Brain pericyte (primary cell): ENCODE measurements around the gene NEO1.
"Not testable (repeated sequence)": the region's sequence is repeated elsewhere in the genome, so short reads cannot be mapped to it uniquely, and the experiment has no call there.

Experiments used
- DNase-seq: peaks from one replicate; pipeline ENCODE4 v3.0.0-alpha.2; 2012; ENCODE audit warnings: low read depth, low spot score

NEO1 gene

DNA sequence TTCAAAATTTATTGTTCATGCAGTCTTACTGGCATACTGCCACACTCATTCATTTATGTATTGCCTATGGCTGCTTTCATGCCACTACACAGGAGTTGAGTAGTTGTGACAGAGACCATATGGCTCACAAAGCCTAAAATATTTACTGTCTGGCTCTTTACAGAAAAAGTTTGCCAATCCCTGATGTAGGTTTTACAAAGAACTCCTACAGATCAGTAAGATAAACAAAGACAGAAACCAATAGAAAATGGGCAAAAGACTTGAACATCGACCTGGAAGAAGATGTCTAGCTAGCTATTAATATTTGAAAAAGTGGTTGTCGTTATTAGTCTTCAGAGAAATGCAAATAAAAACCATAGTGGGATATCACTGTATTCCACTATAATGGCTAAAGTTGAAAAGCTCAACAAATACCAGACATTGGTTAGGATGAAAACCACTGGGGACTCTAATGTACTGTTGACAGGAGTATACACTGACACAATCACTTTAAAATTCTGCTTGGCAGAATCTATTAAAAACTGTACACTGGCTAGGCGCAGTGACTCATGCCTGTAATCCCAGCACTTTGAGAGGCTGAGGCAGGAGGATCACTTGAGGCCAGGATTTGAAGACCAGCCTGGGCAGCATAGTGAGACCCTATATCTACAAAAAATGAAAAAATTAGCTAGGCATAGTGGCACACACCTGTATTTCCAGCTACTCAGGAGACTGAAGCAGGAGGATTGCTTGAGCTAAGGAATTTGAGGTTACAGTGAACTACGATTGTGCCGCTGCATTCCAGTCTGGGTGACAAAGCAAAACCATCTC, 87.7 kb downstream of the NEO1 start:
- DNase-seq, result no peak

- no peak for DNase-seq
Measured at GRCh38 chr15:73141216-73141900, 89.1 kb downstream of the NEO1 start.

DNA sequence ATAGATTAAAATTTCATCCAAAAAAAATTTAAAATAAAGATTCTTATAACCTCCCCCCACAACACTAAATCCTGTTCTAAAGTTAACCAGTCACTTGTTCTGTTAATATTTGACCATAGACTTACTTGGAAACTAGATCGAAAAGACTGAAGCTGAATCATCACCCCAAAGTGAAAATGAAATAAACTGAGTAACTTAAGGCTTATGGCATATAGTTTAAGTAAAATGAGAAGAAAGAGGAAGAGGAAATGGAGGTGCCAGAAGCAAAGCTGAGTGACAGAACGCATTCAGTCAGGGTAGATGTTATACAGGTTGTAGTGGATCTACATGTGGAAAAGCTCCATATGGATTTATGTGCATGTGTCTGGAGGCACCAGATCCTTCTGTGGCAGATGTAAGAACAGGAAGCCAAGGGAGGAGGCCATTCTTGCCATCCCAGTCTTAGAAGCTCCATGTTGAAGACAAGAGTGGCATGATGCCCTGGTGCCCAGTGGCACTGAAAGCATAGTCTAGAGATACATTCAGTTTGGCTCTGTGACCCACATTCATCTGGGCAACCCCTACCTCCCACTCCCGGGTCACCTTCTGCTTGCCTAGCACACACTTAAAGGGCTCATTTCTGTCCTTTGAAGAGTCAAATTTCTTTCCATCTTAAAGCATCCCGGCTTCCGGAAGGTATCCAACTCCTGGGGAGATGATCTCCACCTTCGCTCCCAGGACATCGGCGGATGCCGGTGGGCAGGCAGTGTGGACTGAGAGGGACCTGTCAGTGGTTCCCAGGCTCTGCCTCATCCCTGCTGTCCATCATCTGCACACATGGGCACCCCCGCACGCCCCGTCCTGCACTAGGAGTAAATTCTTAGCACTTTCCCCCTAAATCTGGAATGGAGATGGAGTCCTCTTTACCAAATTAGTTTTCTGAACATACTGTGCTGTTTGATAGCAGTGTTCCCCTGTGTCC, 90.8 kb downstream of the NEO1 start:
- DNase-seq, result no peak

DNA sequence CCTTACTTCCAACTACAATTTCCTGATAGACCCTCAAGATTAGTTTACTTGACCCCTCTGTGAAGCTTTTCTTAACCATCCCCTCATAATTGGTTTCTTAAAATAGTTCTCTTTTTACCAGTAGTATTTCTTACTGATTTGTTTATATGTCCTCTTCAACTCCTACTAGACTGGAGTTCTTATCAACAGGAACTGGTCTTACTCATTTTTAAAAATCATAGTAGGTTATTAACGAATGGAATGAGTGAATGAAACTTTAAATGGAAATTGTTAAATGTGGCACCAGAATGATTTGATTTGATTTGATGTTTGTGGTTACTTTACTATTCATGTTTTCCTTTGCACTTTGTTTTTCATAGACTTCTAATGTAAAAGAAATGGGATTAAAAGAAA, 91.5 kb downstream of the NEO1 start:
- DNase-seq, result no peak

- no peak for DNase-seq
Measured at GRCh38 chr15:73146419-73146818, 94.2 kb downstream of the NEO1 start.

GRCh38 chr15:73150831-73151230, 98.6 kb downstream of the NEO1 start:
- no peak for DNase-seq

- DNase-seq, result no peak
Measured at GRCh38 chr15:73153024-73153423, 100.8 kb downstream of the NEO1 start.

DNA sequence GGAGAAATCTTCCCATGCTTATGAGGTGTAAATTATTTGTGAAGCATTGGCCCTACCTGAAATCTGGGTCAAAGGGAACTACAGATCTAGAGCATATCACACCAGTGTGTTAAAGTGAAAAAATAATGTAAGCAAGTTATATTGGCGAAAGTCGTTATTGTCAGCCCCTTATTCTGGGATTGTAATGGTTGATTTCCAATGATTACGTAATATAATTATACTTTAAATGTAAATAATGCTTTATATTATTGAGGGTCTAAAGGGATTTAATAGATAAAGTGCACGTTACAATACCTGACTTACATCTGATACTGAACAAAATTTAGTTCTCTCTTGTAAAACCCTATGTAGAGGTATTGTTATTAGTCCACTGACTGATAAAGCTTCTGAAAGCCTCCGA, 101.2 kb downstream of the NEO1 start:
- no peak for DNase-seq

DNA sequence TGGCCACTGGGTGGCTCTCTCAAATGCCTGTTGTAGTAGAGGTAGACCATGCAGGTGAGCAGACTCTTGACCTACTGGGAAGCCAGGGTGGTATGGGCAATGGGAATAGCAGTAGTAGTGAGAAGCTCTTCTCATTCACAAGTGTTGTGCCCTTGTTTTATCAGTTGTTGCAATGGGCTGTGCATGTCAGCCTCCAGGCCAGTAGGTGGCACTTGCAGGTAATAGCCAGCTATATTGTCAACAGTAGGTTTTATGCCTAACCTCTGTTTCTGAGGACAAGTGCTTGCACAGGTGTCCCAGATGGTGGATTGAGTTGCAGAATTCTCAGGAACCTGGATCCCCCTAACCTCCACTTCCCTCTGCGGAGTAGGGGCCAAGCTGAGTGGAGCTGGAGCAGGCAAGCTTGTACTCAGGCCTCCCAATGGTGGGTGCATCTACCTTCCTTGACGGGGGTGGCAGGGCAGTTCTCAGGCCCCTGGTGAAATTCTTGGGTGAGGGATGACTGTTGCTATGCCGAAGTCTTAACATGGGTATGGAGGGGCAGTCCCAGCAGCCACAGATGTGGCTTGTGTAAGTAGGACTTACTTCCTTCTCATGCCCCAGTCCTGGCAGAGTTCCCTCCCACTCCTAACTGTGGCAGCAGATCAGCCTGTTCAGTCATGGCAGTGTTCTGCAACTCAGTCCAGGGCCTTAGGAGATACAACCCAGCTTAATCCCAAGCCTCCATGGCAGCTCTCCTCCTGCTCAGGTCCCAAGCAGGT, 104.3 kb downstream of the NEO1 start:
- no peak for DNase-seq

- no peak for DNase-seq
Measured at GRCh38 chr15:73161546-73161945, 109.3 kb downstream of the NEO1 start.

DNA sequence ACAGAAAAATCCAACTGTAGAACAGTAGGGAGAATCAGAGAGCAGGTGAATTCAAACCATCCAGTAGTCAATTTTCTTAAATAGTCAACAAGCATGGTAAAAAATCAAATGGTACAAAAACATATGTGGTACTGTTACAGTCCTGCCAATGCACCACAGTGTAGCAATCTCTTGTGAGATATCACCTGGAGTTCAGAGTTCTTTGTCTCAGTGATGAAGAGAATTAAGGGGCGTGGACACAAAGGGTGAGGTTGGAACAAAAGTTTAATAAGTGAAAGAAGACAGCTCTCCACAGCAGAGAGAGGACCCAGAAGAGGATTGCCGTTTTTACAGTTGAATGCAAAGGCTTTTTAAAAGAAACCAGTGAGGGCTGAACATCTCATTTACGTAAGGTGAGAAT, 113.2 kb downstream of the NEO1 start:
- DNase-seq, result no peak

GRCh38 chr15:73165844-73166243, 113.6 kb downstream of the NEO1 start:
- DNase-seq, result no peak

GRCh38 chr15:73166711-73167110, 114.4 kb downstream of the NEO1 start:
- not testable (repeated sequence) for DNase-seq

DNA sequence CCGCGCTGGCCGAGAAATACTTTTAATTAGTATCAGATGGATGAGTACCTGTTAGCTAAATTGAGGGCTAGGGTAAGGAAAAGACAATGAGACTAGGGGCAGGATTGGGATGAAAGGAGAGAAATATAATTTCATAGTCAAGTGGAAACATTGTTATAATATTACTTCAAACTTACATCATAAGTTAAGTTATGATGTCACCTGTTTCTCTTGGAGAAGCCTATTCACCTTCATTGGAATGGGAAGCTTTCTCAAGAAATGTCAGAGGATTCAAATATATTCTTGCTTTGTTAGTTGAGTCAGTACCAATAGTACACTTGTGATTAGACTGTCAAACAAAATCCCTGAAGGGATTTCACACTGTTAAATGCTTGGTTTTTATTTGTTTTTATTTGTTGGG, 116.2 kb downstream of the NEO1 start:
- no peak for DNase-seq

DNA sequence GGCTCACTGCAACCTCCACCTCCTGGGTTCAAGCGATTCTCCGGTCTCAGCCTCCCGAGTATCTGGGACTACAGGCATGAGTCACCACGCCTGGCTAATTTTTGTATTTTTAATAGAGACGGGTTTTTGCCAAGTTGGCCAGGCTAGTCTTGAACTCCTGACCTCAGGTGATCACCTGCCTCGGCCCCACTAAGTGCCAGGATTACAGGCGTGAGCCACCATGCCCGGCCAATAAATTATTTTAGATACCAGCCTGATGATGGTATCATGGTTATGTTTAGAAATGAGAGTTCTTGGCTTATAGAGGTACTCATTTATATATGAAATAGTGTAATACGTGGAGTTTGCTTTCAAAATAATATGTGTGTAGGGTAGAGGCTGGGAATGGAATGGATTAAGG, 119.4 kb downstream of the NEO1 start:
- DNase-seq, result no peak

DNA sequence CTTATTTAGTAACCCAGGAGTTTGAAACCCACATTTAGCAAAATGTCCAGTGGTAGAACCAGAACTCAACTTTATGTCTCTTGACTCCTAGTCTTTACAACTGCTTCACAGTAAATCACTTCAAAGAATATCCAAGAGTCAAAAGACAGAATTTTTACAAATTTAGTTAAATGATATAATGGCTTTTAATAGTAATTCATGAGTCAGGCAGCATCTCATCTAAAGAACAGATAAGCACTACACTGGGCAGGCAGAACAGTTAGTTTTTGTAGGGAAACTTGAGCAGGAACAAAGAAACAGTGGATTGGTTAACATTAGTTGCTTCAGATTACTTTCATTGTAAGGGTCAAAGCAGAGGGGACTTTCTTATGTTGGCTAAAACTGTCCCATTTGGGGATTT, 120.2 kb downstream of the NEO1 start:
- DNase-seq, result no peak

DNA sequence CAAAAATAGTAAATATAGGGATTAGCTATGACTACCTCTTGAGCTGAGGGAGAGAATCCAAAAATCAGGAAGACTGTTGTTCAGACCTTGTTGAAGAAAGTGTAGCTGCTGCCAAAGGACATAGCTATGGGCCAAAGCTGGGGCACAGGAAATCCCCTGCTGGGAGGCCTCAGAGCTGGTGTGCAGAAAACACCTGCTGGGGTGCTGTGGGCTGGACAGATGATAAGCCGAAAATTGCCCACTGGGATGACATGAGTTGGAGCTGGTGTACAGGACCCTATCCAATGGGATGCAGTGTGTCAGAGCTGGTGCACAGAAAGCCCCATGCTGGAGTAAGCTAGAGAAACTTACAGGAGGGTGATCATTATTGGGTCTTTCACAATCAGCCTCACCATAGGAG, 121.9 kb downstream of the NEO1 start:
- no peak for DNase-seq

- DNase-seq, result no peak
Measured at GRCh38 chr15:73175382-73175781, 123.1 kb downstream of the NEO1 start.

DNA sequence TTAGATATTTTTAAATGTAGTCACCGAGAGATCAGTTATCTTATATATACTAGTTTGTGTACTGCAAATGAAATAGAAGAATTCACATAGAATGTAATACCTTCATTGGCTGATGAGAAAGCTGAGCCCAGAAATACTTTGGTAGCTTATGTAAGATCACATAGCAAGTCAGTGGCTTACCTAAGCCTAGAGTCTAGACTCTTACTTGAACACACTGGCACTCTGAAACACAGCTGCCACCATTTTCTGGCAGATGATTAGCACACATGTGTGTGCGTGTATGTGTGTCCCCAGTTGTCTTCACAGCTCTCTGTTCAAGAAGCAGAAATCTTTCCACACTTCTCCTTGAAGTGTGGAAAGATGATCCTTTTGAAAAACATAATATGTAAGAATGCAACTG, 124.3 kb downstream of the NEO1 start:
- no peak for DNase-seq

DNA sequence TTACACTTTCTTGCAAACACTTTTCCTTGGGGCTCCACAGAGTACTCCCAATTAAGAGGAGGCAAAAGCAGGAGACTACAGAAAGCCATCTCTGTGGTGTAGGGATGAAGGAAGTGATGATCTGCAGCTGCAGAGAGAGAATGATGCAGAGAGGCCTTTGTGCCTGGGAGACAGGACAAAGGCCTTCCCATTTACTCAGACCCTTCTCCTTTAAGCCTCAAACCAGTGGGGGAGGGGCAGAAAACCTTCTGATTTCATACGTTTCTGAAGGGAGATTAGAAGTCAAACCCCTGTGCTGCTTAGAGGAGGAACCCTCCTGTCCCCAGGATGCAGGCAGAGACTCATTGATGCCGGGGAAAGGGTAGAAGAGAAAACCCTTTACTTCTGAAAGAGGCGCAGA, 130.8 kb downstream of the NEO1 start:
- DNase-seq, result no peak

- DNase-seq, result no peak
Measured at GRCh38 chr15:73190189-73190601, 137.9 kb downstream of the NEO1 start.
